Thymus (tissue), 11 donors: ENCODE results near the gene PRADC1. TPM values are rescaled to one million over a fixed set of nuclear protein-coding genes. Genes with fewer than 3 reads are reported as not detected.
"Not testable (repeated sequence)": the region's sequence is repeated elsewhere in the genome, so short reads cannot be mapped to it uniquely, and the experiment has no call there.

Experiments used
- DNase-seq, 9 donors: peaks; one replicate each; pipeline ENCODE4 v3.0.0-alpha.2; 2013; ENCODE audit warnings: low spot score in 9 of 9, low read depth in 6 of 9, missing footprints in 1 of 9
- H3K27ac ChIP-seq, 2 donors: one replicate each; pipeline ENCODE4 v1.5.1; 2013; ENCODE audit warnings: control low read depth in 1 of 2, low read depth in 1 of 2, low read length in 1 of 2, mild to moderate bottlenecking in 1 of 2, moderate library complexity in 1 of 2
- H3K27me3 ChIP-seq, 2 donors: one replicate each; pipeline ENCODE4 v1.5.1; 2013; ENCODE audit warnings: low read length in 1 of 2; ENCODE audit not compliant: control insufficient read depth in 2 of 2, insufficient read depth in 1 of 2
- H3K36me3 ChIP-seq, 2 donors: one replicate each; pipeline ENCODE4 v1.5.1; 2013; ENCODE audit warnings: low read length in 1 of 2, mild to moderate bottlenecking in 1 of 2, moderate library complexity in 1 of 2; ENCODE audit not compliant: control insufficient read depth in 2 of 2, insufficient read depth in 2 of 2
- H3K4me1 ChIP-seq, 2 donors: one replicate each; pipeline ENCODE4 v1.5.1; 2013; ENCODE audit warnings: low read length in 2 of 2; ENCODE audit not compliant: control insufficient read depth in 2 of 2, insufficient read depth in 2 of 2
- H3K4me3 ChIP-seq, 2 donors: one replicate each; pipeline ENCODE4 v1.5.1; 2013; ENCODE audit warnings: low read length in 2 of 2, control low read depth in 1 of 2, mild to moderate bottlenecking in 1 of 2
- H3K9me3 ChIP-seq, 2 donors: one replicate each; pipeline ENCODE4 v1.5.1; 2013; ENCODE audit warnings: low read length in 1 of 2, mild to moderate bottlenecking in 1 of 2; ENCODE audit not compliant: control insufficient read depth in 2 of 2, insufficient read depth in 1 of 2
- WGBS: extraction: QIAGEN DNeasy Blood & Tissue Kit; methylation state at CpG from one replicate; pipeline ENCODE4 v1.1.7; 2013; 5-methylcytosine and 5-hydroxymethylcytosine counted together
- polyA plus RNA-seq: library from polyadenylated mRNA; stranded (reverse); fragments of 200-250 nt; gene quantifications from one replicate; pipeline ENCODE4 v1.2.3, GENCODE V29; 2013
- total RNA-seq: library from RNA; stranded (reverse); fragments of 120-200 nt; gene quantifications from one replicate; pipeline ENCODE4 v1.2.4, GENCODE V29; 2013
- donor health status: healthy.

Gene PRADC1
- total and polyA plus RNA-seq, 2 donors = 15.4 to 20.2 TPM

DNA sequence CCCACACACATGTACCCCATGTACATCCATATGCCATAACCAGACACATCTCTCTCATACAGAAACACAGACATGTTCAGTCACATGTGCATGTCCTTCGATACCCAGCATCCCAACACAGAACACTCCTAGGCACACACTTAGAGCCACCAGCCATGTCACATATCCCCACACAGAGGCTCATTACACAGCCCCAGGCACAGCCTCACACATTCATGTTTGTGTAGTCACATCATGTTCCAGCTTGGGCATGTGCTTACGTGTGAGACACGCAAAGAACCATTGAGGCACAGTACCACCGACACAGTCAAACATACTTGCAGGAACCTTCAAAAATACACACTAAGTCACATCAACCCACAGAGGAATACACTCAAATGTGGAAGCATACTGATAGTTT, 34.0 kb upstream of the PRADC1 start:
- no peak for DNase-seq
- no peaks in the 10 kb centered on the region for H3K9me3 ChIP-seq
- H3K4me3 ChIP-seq = no peak overlapping the region
- WGBS = 98% methylated on average over 4 of the region's 4 CpGs
- peaks cover 4 to 5% of the 10 kb centered on the region in 2 donors for H3K4me1 ChIP-seq
- no peak overlapping the region for H3K27ac ChIP-seq
- peaks cover 0 to 2% of the 10 kb centered on the region in 2 donors for H3K27me3 ChIP-seq
- peaks cover 3 to 14% of the 10 kb centered on the region in 2 donors for H3K36me3 ChIP-seq

- H3K4me1 ChIP-seq = peaks cover 4 to 5% of the 10 kb centered on the region in 2 donors
- H3K4me3 ChIP-seq = no peak overlapping the region
- no peaks in the 10 kb centered on the region for H3K9me3 ChIP-seq
- peaks cover 3 to 14% of the 10 kb centered on the region in 2 donors for H3K36me3 ChIP-seq
- DNase-seq = no peak
- H3K27me3 ChIP-seq = peaks cover 0 to 2% of the 10 kb centered on the region in 2 donors
- no peak overlapping the region for H3K27ac ChIP-seq
- WGBS = 97% methylated on average over 26 of the region's 26 CpGs
Measured at GRCh38 chr2:73266061-73266901, 33.2 kb upstream of the PRADC1 start.

GRCh38 chr2:73265298-73266060, 32.4 kb upstream of the PRADC1 start:
- Histone ChIP-seq H3K9me3 (no peaks in the 10 kb centered on the region), H3K27me3 (peaks cover 0 to 2% of the 10 kb centered on the region in 2 donors), H3K36me3 (peaks cover 4 to 16% of the 10 kb centered on the region in 2 donors), H3K4me3 (no peak overlapping the region), H3K27ac (no peak overlapping the region), H3K4me1 (peaks cover 4 to 5% of the 10 kb centered on the region in 2 donors)
- DNase-seq = no peak
- 97% methylated on average over 28 of the region's 28 CpGs for WGBS

DNA sequence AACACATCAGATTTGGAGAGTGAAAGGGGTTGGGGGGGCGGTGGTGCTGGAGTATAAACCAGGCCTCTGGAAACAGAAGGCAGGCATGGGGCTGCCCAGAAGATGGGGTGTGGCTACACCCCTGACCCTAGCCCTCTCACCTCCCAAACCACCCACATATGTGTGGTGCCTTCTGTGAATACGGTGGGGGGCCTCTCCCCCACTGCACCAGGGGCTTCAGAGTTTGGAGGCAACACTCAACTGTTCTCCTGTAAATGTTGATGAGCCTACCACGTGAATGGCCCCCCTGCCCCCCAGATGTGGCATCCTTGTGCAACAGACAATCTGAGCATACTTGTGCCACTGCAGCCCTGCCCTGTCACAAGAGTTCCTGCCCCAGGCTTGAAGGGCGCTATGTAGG, 31.7 kb upstream of the PRADC1 start:
- WGBS = 97% methylated on average over 4 of the region's 4 CpGs
- Histone ChIP-seq H3K9me3 (no peaks in the 10 kb centered on the region), H3K4me3 (no peak overlapping the region), H3K27me3 (peaks cover 0 to 2% of the 10 kb centered on the region in 2 donors), H3K4me1 (peaks cover 2 to 5% of the 10 kb centered on the region in 2 donors), H3K36me3 (peaks cover 6 to 22% of the 10 kb centered on the region in 2 donors), H3K27ac (no peak overlapping the region)
- DNase-seq = no peak

GRCh38 chr2:73264332-73264606, 31.2 kb upstream of the PRADC1 start:
- WGBS = 98% methylated on average over 15 of the region's 15 CpGs
- Histone ChIP-seq H3K27ac (no peak overlapping the region), H3K27me3 (peaks cover 0 to 2% of the 10 kb centered on the region in 2 donors), H3K4me1 (peaks cover 0 to 3% of the 10 kb centered on the region in 2 donors), H3K4me3 (no peak overlapping the region), H3K9me3 (no peaks in the 10 kb centered on the region), H3K36me3 (peaks cover 10 to 27% of the 10 kb centered on the region in 2 donors)
- no peak for DNase-seq

DNA sequence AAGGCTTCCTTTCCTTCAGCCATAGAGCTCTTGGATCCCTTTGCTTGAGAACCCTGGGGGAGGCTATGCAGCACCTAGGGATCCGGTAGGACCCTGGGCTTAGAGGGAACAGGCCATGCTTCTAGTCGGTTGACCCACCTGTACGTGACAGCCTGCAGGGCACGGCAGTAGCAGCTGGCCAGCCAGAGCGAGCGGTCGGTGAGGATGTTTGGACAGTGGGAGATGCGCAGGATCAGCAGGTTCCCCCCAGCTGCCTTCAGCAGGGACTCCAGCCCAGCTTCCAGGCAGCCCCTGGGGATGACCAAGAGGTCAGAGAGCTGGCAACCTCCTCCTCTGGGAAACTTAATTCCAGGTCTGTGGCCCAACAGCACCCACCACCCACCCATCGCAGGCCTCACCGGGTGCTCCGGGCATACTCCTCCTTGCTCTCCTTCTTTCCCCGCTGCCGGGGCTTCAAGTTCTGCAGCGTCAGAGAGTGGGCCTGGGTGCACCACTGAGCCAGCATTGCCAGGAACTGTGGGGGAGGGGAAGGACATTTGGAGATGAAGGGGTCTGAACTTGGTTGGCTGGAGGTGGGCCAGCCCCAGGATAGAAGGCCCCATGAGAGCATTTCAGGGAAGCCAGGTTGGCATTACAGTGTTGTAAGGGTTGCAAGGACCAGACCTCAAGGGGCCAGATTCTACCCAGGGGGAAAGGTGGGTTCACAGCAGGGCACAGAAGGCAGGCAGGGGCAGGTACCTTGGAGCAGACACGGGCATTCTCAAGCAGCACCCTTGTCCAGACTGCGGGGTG, 30.7 kb upstream of the PRADC1 start:
- H3K36me3 ChIP-seq = peaks cover 15 to 32% of the 10 kb centered on the region in 2 donors
- H3K4me3 ChIP-seq = no peak overlapping the region
- H3K27ac ChIP-seq = no peak overlapping the region
- H3K4me1 ChIP-seq = no peaks in the 10 kb centered on the region
- H3K27me3 ChIP-seq = peaks cover 0 to 2% of the 10 kb centered on the region in 2 donors
- no peaks in the 10 kb centered on the region for H3K9me3 ChIP-seq
- WGBS = 98% methylated on average over 16 of the region's 16 CpGs
- no peak for DNase-seq

DNA sequence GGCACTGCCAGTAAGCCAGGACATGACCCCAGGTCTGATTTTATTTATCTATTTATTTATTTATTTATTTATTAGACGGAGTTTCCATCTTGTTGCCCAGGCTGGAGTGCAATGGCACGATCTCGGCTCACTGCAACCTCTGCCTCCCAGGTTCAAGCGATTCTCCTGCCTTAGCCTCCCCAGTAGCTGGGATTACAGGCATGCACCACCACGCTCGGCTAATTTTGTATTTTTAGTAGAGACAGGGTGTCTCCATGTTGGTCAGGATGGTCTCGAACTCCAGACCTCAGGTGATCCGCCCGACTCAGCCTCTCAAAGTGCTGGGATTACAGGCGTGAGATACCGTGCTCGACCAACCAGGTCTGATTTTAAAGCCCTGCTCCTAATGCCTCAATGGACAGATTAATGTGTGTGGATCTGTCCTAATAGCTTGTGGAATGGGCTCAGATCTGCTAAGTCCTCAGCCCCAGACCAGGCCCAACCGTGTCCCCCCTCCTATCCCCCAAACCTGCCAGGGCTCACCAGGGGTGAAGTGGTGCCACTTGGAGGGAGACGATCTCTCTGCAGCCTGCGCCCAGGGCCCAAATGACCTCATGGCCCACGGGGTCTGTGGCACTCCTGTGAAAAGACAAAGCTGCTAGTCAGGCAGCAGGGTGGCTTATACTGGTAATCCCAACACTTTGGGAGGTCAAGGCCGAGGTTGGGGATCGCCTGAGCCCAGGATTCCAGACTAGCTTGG, 29.8 kb upstream of the PRADC1 start:
- not testable (repeated sequence) for DNase-seq, H3K4me1 ChIP-seq, H3K27ac ChIP-seq, H3K4me3 ChIP-seq, H3K9me3 ChIP-seq, H3K27me3 ChIP-seq
- H3K36me3 ChIP-seq = peaks cover 21 to 35% of the 10 kb centered on the region in 2 donors
- 97% methylated on average over 18 of the region's 18 CpGs for WGBS

DNA sequence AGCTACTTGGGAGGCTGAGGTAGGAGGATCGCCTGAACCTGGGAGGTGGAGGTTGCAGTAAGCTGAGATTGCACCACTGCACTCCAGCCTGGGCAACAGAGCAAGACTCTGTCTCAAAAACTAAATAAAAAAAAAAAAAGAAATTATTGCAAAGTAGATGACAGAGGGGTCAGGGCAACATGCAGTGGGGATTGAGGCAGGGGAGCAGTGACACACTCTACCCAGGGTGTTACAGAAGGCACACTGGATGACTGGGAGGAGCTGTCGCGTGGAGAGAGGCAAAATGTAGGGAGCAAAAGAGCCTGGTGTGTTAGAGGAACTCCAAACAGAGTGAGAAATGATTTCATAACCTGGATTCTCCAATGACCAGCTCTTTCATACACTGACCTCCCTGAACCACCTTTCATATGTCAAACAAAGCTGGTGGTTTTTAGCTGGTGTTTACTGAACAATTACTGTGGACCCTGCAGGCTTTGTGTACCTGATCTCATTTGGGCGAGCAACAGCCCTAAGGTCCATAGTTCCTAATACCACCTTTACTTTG, 29.1 kb upstream of the PRADC1 start:
- 98% methylated on average over 4 of the region's 4 CpGs for WGBS

More for the DNA sequence above, 29.1 kb upstream of the PRADC1 start:
- Histone ChIP-seq H3K9me3 (no peaks in the 10 kb centered on the region), H3K4me3 (no peak overlapping the region), H3K4me1 (no peaks in the 10 kb centered on the region), H3K27ac (no peak overlapping the region), H3K27me3 (no peaks in the 10 kb centered on the region), H3K36me3 (peaks cover 21 to 35% of the 10 kb centered on the region in 2 donors)
- DNase-seq = no peak
